Measurements from ENCODE around the gene CDC6. TPM values are rescaled to one million over a fixed set of nuclear protein-coding genes. Genes with fewer than 3 reads are reported as not detected.
"Not testable (repeated sequence)": the region's sequence is repeated elsewhere in the genome, so short reads cannot be mapped to it uniquely, and the experiment has no call there.

Gene CDC6
- total and polyA plus RNA-seq, 5 donors from 2014 or later: 0.59 to 5.7 (median 1.4) TPM; not detected in 1

DNA sequence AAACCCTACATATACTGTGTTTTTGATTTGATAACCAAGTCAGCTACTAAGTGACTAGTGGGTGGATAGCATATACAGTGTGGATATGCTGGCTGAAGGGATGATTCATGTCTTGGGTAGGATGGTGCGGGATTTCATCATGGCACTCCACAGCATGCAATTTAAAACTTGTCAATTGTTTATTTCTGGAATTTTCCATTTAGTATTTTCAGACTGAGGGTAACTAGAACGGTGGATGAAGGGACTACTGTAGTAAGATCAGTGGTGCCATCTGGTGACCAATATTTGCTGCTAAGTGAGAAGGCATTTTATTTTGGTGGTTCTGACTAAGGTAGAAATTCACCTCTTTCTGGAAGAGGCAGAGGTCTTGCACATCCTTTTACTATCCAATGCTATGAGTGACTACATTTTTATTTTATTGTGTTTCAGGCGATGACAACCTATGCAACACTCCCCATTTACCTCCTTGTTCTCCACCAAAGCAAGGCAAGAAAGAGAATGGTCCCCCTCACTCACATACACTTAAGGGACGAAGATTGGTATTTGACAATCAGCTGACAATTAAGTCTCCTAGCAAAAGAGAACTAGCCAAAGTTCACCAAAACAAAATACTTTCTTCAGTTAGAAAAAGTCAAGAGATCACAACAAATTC is 3.1 kb downstream of the CDC6 start:
- no peaks in the 10 kb centered on the region for H3K9me3 Mint-ChIP-seq
- Histone ChIP-seq H3K27me3 (ENCODE audit: control insufficient read depth, insufficient read depth, low read length) (no peaks in the 10 kb centered on the region), H3K4me1 (ENCODE audit: control insufficient read depth, insufficient read depth, low read length, poor library complexity, severe bottlenecking) (peaks cover 8% of the 10 kb centered on the region), H3K4me3 (ENCODE audit: low read depth, low read length) (no peak overlapping the region), H3K36me3 (ENCODE audit: control insufficient read depth, insufficient read depth, low read length) (no peaks in the 10 kb centered on the region), H3K27ac (ENCODE audit: insufficient read depth, low read length, poor library complexity, severe bottlenecking) (no peak overlapping the region), H3K9me3 (ENCODE audit: control insufficient read depth in 2 of 2, low read length in 2 of 2) (no peaks in the 10 kb centered on the region)
- peak; percentile 18 to 82 (median 52) for DNase-seq
- no peaks in the 10 kb centered on the region for H3K27me3 Mint-ChIP-seq
- peaks cover 10 to 25% (median 17%) of the 10 kb centered on the region in 4 donors for H3K4me1 Mint-ChIP-seq
- peak overlapping the region in 1 of 3 donors; percentile 57 for H3K27ac Mint-ChIP-seq
- peak overlapping the region in 2 of 4 donors; percentile 10 to 35 for H3K4me3 Mint-ChIP-seq
- H3K36me3 Mint-ChIP-seq: peaks cover 2% of the 10 kb centered on the region
- no peak for ATAC-seq (ENCODE audit: low read depth in 2 of 2)

GRCh38 chr17:40291281-40291664 is 3.6 kb downstream of the CDC6 start:
- no peak for ATAC-seq (ENCODE audit: low read depth in 2 of 2)
- H3K9me3 Mint-ChIP-seq: no peaks in the 10 kb centered on the region
- no peaks in the 10 kb centered on the region for H3K36me3 ChIP-seq (ENCODE audit: control insufficient read depth, insufficient read depth, low read length)

DNA sequence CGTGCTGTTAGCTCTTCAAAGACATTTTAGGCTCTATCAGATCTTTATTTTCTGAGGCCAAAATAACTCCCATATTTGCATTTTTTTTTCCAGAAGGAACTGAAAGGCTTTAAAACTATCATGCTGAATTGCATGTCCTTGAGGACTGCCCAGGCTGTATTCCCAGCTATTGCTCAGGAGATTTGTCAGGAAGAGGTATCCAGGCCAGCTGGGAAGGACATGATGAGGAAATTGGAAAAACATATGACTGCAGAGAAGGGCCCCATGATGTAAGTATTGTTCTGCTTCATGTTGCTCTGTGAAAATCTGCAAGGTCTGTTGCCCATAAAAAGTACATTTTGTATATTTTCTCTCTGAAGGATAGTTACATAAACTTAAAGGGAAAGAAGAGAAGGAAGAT is 5.7 kb downstream of the CDC6 start:
- peaks cover 3% of the 10 kb centered on the region for H3K36me3 Mint-ChIP-seq

More at GRCh38 chr17:40291281-40291664, 3.6 kb downstream of the CDC6 start:
- peak overlapping the region in 2 of 4 donors; percentile 10 to 35 for H3K4me3 Mint-ChIP-seq
- H3K27ac Mint-ChIP-seq: peak overlapping the region in 1 of 3 donors; percentile 57
- Histone ChIP-seq H3K4me3 (ENCODE audit: low read depth, low read length) (no peak overlapping the region), H3K9me3 (ENCODE audit: control insufficient read depth in 2 of 2, low read length in 2 of 2) (no peaks in the 10 kb centered on the region), H3K4me1 (ENCODE audit: control insufficient read depth, insufficient read depth, low read length, poor library complexity, severe bottlenecking) (peaks cover 8% of the 10 kb centered on the region), H3K27ac (ENCODE audit: insufficient read depth, low read length, poor library complexity, severe bottlenecking) (no peak overlapping the region), H3K27me3 (ENCODE audit: control insufficient read depth, insufficient read depth, low read length) (no peaks in the 10 kb centered on the region)
- H3K4me1 Mint-ChIP-seq: peaks cover 10 to 25% (median 17%) of the 10 kb centered on the region in 4 donors
- DNase-seq: peak in 1 of 3 donors; percentile 20
- no peaks in the 10 kb centered on the region for H3K27me3 Mint-ChIP-seq
- peaks cover 3% of the 10 kb centered on the region for H3K36me3 Mint-ChIP-seq

DNA sequence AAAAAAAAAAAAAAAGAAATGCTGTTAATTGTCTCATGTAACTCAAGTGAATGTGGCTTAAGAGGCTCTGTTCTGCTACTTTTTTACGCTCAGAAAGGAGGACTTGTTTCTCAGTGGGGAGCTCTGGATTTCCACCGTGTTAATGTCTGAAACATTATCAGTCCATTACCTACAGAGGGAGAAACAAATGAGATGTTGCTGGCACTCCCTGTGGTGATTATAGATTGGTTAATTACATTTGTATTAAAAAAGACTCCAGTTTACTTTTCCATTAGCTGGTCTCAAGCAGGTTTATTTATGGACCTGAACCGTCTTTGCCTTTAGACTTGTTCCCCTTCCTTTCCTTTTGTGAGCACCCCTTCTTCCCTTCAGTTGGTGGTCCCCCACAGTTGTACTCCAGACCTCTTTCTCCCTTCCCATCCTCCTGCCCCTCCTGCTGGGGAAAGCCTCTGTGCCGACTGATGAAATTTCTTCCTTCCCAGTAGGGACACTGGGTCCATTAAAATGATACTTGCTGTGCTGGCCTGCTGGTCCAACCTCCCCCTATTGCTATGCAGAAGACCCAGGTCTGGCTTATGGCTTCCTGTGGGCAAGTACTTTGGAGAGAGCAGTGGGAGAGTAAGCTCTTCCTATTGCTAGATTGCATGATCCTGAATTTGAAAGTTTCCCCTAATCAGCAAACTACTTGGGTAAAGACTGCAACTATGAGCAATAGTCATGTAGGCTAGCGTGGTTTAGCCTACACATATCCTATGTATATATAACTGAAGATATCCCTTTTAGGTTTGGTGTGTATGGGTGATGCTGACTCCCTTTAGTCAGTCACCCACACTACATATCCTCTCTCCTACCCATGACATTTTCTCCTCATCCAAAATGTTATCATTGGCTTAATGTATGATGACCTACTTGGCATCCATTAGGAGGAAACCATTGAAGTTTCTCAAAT is 8.1 kb downstream of the CDC6 start:
- Histone ChIP-seq H3K36me3 (ENCODE audit: control insufficient read depth, insufficient read depth, low read length) (no peaks in the 10 kb centered on the region), H3K9me3 (ENCODE audit: control insufficient read depth in 2 of 2, low read length in 2 of 2) (no peaks in the 10 kb centered on the region), H3K4me1 (ENCODE audit: control insufficient read depth, insufficient read depth, low read length, poor library complexity, severe bottlenecking) (no peaks in the 10 kb centered on the region), H3K4me3 (ENCODE audit: low read depth, low read length) (no peak overlapping the region), H3K27ac (ENCODE audit: insufficient read depth, low read length, poor library complexity, severe bottlenecking) (no peak overlapping the region), H3K27me3 (ENCODE audit: control insufficient read depth, insufficient read depth, low read length) (no peaks in the 10 kb centered on the region)
- H3K27ac Mint-ChIP-seq: no peak overlapping the region
- H3K4me1 Mint-ChIP-seq: peaks cover 2 to 3% (median 3%) of the 10 kb centered on the region in 4 donors
- no peak for DNase-seq
- peaks cover 3% of the 10 kb centered on the region for H3K36me3 Mint-ChIP-seq
- no peak overlapping the region for H3K4me3 Mint-ChIP-seq
- no peak for ATAC-seq (ENCODE audit: low read depth in 2 of 2)
- H3K27me3 Mint-ChIP-seq: no peaks in the 10 kb centered on the region
- H3K9me3 Mint-ChIP-seq: no peaks in the 10 kb centered on the region

More for the DNA sequence above, 5.7 kb downstream of the CDC6 start:
- Histone ChIP-seq H3K36me3 (ENCODE audit: control insufficient read depth, insufficient read depth, low read length) (no peaks in the 10 kb centered on the region), H3K27ac (ENCODE audit: insufficient read depth, low read length, poor library complexity, severe bottlenecking) (no peak overlapping the region), H3K27me3 (ENCODE audit: control insufficient read depth, insufficient read depth, low read length) (no peaks in the 10 kb centered on the region), H3K9me3 (ENCODE audit: control insufficient read depth in 2 of 2, low read length in 2 of 2) (no peaks in the 10 kb centered on the region), H3K4me1 (ENCODE audit: control insufficient read depth, insufficient read depth, low read length, poor library complexity, severe bottlenecking) (peaks cover under 1% of the 10 kb centered on the region), H3K4me3 (ENCODE audit: low read depth, low read length) (no peak overlapping the region)
- DNase-seq (no peak), ATAC-seq (ENCODE audit: low read depth in 2 of 2) (no peak)
- Mint-ChIP-seq H3K27ac (no peak overlapping the region), H3K9me3 (no peaks in the 10 kb centered on the region), H3K4me1 (peaks cover 5 to 12% (median 7%) of the 10 kb centered on the region in 4 donors), H3K4me3 (no peak overlapping the region), H3K27me3 (no peaks in the 10 kb centered on the region)

- H3K36me3 Mint-ChIP-seq: peaks cover 3% of the 10 kb centered on the region
Measured at GRCh38 chr17:40297511-40297910, 9.8 kb downstream of the CDC6 start.

GRCh38 chr17:40298726-40299125 is 11.0 kb downstream of the CDC6 start:
- DNase-seq: no peak
- Mint-ChIP-seq H3K36me3 (peaks cover 3% of the 10 kb centered on the region), H3K27me3 (no peaks in the 10 kb centered on the region), H3K4me1 (peaks cover 3 to 9% (median 5%) of the 10 kb centered on the region in 4 donors), H3K27ac (no peak overlapping the region), H3K9me3 (no peaks in the 10 kb centered on the region), H3K4me3 (no peak overlapping the region)
- Histone ChIP-seq H3K27ac (ENCODE audit: insufficient read depth, low read length, poor library complexity, severe bottlenecking) (no peak overlapping the region), H3K36me3 (ENCODE audit: control insufficient read depth, insufficient read depth, low read length) (no peaks in the 10 kb centered on the region), H3K9me3 (ENCODE audit: control insufficient read depth in 2 of 2, low read length in 2 of 2) (no peaks in the 10 kb centered on the region), H3K4me1 (ENCODE audit: control insufficient read depth, insufficient read depth, low read length, poor library complexity, severe bottlenecking) (peaks cover 3% of the 10 kb centered on the region), H3K27me3 (ENCODE audit: control insufficient read depth, insufficient read depth, low read length) (no peaks in the 10 kb centered on the region), H3K4me3 (ENCODE audit: low read depth, low read length) (no peak overlapping the region)
- no peak for ATAC-seq (ENCODE audit: low read depth in 2 of 2)

More at GRCh38 chr17:40297511-40297910, 9.8 kb downstream of the CDC6 start:
- ATAC-seq (ENCODE audit: low read depth in 2 of 2) (no peak), DNase-seq (no peak)
- Histone ChIP-seq H3K4me3 (ENCODE audit: low read depth, low read length) (no peak overlapping the region), H3K27ac (ENCODE audit: insufficient read depth, low read length, poor library complexity, severe bottlenecking) (no peak overlapping the region), H3K9me3 (ENCODE audit: control insufficient read depth in 2 of 2, low read length in 2 of 2) (no peaks in the 10 kb centered on the region), H3K27me3 (ENCODE audit: control insufficient read depth, insufficient read depth, low read length) (no peaks in the 10 kb centered on the region), H3K4me1 (ENCODE audit: control insufficient read depth, insufficient read depth, low read length, poor library complexity, severe bottlenecking) (no peaks in the 10 kb centered on the region), H3K36me3 (ENCODE audit: control insufficient read depth, insufficient read depth, low read length) (no peaks in the 10 kb centered on the region)
- Mint-ChIP-seq H3K4me1 (no peaks in the 10 kb centered on the region), H3K27ac (no peak overlapping the region), H3K4me3 (no peak overlapping the region), H3K27me3 (no peaks in the 10 kb centered on the region), H3K9me3 (no peaks in the 10 kb centered on the region)

DNA sequence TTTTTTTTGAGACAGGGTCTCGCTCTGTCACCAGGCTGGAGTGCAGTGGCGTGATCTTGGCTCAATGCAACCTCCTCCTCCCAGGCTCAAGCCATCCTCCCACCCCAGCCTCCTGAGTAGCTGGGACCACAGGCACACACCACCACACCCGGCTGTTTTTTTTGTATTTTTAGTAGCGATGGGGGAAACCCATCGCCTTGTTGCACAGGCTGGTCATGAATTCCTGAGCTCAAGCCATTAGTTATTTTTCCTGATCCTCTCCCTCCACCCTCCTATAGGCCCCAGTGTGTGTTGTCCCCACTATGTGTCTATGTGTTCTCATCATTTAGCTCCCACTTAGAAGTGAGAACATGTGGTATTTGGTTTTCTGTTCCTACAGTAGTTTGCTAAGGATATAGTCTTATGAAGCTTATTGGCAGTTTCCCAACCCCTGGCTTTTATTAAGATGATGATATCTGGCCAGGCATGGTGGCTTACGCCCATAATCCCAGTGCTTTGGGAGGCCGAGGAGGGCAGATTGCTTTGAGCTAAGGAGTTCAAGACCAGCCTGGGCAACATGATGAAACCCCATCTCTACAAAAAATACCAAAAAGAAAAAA is 11.6 kb downstream of the CDC6 start:
- Mint-ChIP-seq H3K27ac (peak overlapping the region in 1 of 3 donors; percentile 28), H3K4me1 (peaks cover 3 to 14% (median 5%) of the 10 kb centered on the region in 4 donors)
- H3K4me3 Mint-ChIP-seq; H3K27ac ChIP-seq (ENCODE audit: insufficient read depth, low read length, poor library complexity, severe bottlenecking); ATAC-seq (ENCODE audit: low read depth in 2 of 2); H3K4me3 ChIP-seq (ENCODE audit: low read depth, low read length); H3K36me3 Mint-ChIP-seq; H3K9me3 Mint-ChIP-seq; DNase-seq; H3K4me1 ChIP-seq (ENCODE audit: control insufficient read depth, insufficient read depth, low read length, poor library complexity, severe bottlenecking); H3K27me3 ChIP-seq (ENCODE audit: control insufficient read depth, insufficient read depth, low read length); H3K9me3 ChIP-seq (ENCODE audit: control insufficient read depth in 2 of 2, low read length in 2 of 2); H3K36me3 ChIP-seq (ENCODE audit: control insufficient read depth, insufficient read depth, low read length); H3K27me3 Mint-ChIP-seq: not testable (repeated sequence)
